Left ventricle myocardium inferior (tissue), 1 donor: ENCODE data around the gene DNAJC6. TPM values are rescaled to one million over a fixed set of nuclear protein-coding genes. Genes with fewer than 3 reads are reported as not detected.

Experiments used
- DNase-seq: peaks from one replicate; pipeline ENCODE4 v3.0.0-alpha.2; 2020
- H3K27ac ChIP-seq: fragments of 200-600 bp; replicated peaks from 2 replicates; pipeline ENCODE4 v1.8.0; 2021
- H3K27me3 ChIP-seq: fragments of 200-600 bp; 2 replicates; pipeline ENCODE4 v1.8.0; 2021; ENCODE audit warnings: low read depth
- H3K36me3 ChIP-seq: fragments of 200-600 bp; 2 replicates; pipeline ENCODE4 v1.8.0; 2021
- H3K4me1 ChIP-seq: fragments of 200-600 bp; 2 replicates; pipeline ENCODE4 v1.8.0; 2021
- H3K4me3 ChIP-seq: fragments of 200-600 bp; 2 replicates; pipeline ENCODE4 v1.8.0; 2021; ENCODE audit warnings: mild to moderate bottlenecking, moderate library complexity
- H3K9me3 ChIP-seq: fragments of 200-600 bp; replicated peaks from 2 replicates; pipeline ENCODE4 v1.8.0; 2021
- CTCF ChIP-seq: fragments of 200-600 bp; IDR thresholded peaks from 2 replicates; pipeline ENCODE4 v1.8.0; 2021; ENCODE audit warnings: antibody characterized with exemption, mild to moderate bottlenecking, borderline replicate concordance
- intact Hi-C: fragments of 100-400 bp; cut with micrococcal nuclease; formaldehyde crosslinking; loops from one replicate; pipeline ENCODE4 v1.11.0; 2022
- total RNA-seq: library from RNA; stranded (reverse); fragmentation: NEBNext Ultra II Directional; extraction: Animal tissue kit (Norgen Biotek cat#: 25700); gene quantifications from one replicate; pipeline ENCODE4 v1.2.1, GENCODE V29; 2021
- donor health status: DM: no; HTN: yes; CAD: no; lungs with severe emphysema.

The DNAJC6 gene
- total RNA-seq, 1 donor from 2014 or later = 4.7 TPM

GRCh38 chr1:65409816-65410326 is 100.5 kb downstream of the DNAJC6 start:
- Histone ChIP-seq H3K27me3 (no peaks in the 10 kb centered on the region), H3K4me1 (no peaks in the 10 kb centered on the region), H3K4me3 (no peak overlapping the region), H3K9me3 (no peaks in the 10 kb centered on the region), H3K36me3 (peaks cover 11% of the 10 kb centered on the region), H3K27ac (no peak overlapping the region)
- TF ChIP-seq CTCF = no peak
- intact Hi-C loops = no loop called here
- DNase-seq = no peak

GRCh38 chr1:65412256-65412983 is 103.1 kb downstream of the DNAJC6 start:
- H3K36me3 ChIP-seq = peaks cover 7% of the 10 kb centered on the region
- no peak for DNase-seq
- no peaks in the 10 kb centered on the region for H3K4me1 ChIP-seq
- no peaks in the 10 kb centered on the region for H3K9me3 ChIP-seq
- no peak for TF ChIP-seq CTCF
- H3K27ac ChIP-seq = no peak overlapping the region
- no peak overlapping the region for H3K4me3 ChIP-seq
- no peaks in the 10 kb centered on the region for H3K27me3 ChIP-seq
- intact Hi-C loops = no loop called here

GRCh38 chr1:65412984-65413375 is 103.6 kb downstream of the DNAJC6 start:
- H3K4me3 ChIP-seq = no peak overlapping the region
- no peak overlapping the region for H3K27ac ChIP-seq
- no peaks in the 10 kb centered on the region for H3K9me3 ChIP-seq
- TF ChIP-seq CTCF = no peak
- intact Hi-C loops = no loop called here
- H3K36me3 ChIP-seq = peaks cover 7% of the 10 kb centered on the region
- no peak for DNase-seq
- H3K27me3 ChIP-seq = no peaks in the 10 kb centered on the region
- no peaks in the 10 kb centered on the region for H3K4me1 ChIP-seq

- TF ChIP-seq CTCF = no peak
- peaks cover 4% of the 10 kb centered on the region for H3K4me1 ChIP-seq
- H3K27me3 ChIP-seq = no peaks in the 10 kb centered on the region
- H3K4me3 ChIP-seq = no peak overlapping the region
- no peaks in the 10 kb centered on the region for H3K36me3 ChIP-seq
- no peaks in the 10 kb centered on the region for H3K9me3 ChIP-seq
- DNase-seq = no peak
- intact Hi-C loops = no loop called here
- H3K27ac ChIP-seq = no peak overlapping the region
These were observed 105.2 kb downstream of the DNAJC6 start for GRCh38 chr1:65414538-65414937.

GRCh38 chr1:65416767-65417166 is 107.4 kb downstream of the DNAJC6 start:
- intact Hi-C loops = no loop called here
- H3K27me3 ChIP-seq = no peaks in the 10 kb centered on the region

More at GRCh38 chr1:65416767-65417166, 107.4 kb downstream of the DNAJC6 start:
- TF ChIP-seq CTCF = no peak
- Histone ChIP-seq H3K36me3 (no peaks in the 10 kb centered on the region), H3K27ac (no peak overlapping the region), H3K4me1 (peaks cover 11% of the 10 kb centered on the region), H3K9me3 (no peaks in the 10 kb centered on the region), H3K4me3 (no peak overlapping the region)
- no peak for DNase-seq
